ENCODE measurements around the gene DELE1.

The DELE1 gene

GRCh38 chr5:141968914-141969608 is 45.4 kb downstream of the DELE1 start, which contains the start of gene RNF14:
TSS of gene RNF14 (plus strand) at chr5:141969105. CDS start at chr5:141973589, 4,484 bp downstream.
- 1% methylated on average over 63 of the region's 63 CpGs for WGBS, 2 experiments
- peak within 1 kb of the TSS; percentile 72 for H3K27ac ChIP-seq (ENCODE audit: insufficient read depth, low read depth, low read length, poor library complexity, severe bottlenecking)
- no peaks in the 10 kb centered on the region for H3K27me3 ChIP-seq (ENCODE audit: control insufficient read depth, insufficient read depth, low read length, poor library complexity, severe bottlenecking)
- H3K9me3 ChIP-seq (ENCODE audit: control insufficient read depth, low read length), result no peaks in the 10 kb centered on the region
- H3K4me1 ChIP-seq (ENCODE audit: control insufficient read depth, insufficient read depth, low read length), result peaks cover 3% of the 10 kb centered on the region
- peak within 1 kb of the TSS; percentile 84 for H3K4me3 ChIP-seq (ENCODE audit: insufficient read depth, low read depth, low read length)
- H3K36me3 ChIP-seq (ENCODE audit: control insufficient read depth, insufficient read depth, low read length), result peaks cover 7% of the 10 kb centered on the region

GRCh38 chr5:141969783-141970771 is 46.4 kb downstream of the DELE1 start:
- no peak overlapping the region for H3K27ac ChIP-seq (ENCODE audit: insufficient read depth, low read depth, low read length, poor library complexity, severe bottlenecking)
- peaks cover 3% of the 10 kb centered on the region for H3K4me1 ChIP-seq (ENCODE audit: control insufficient read depth, insufficient read depth, low read length)
- no peaks in the 10 kb centered on the region for H3K27me3 ChIP-seq (ENCODE audit: control insufficient read depth, insufficient read depth, low read length, poor library complexity, severe bottlenecking)
- peaks cover 8% of the 10 kb centered on the region for H3K36me3 ChIP-seq (ENCODE audit: control insufficient read depth, insufficient read depth, low read length)
- H3K4me3 ChIP-seq (ENCODE audit: insufficient read depth, low read depth, low read length), result peak overlapping the region; percentile 84
- H3K9me3 ChIP-seq (ENCODE audit: control insufficient read depth, low read length), result no peaks in the 10 kb centered on the region
- no CpG with 5 or more reads among the region's 2 CpGs for WGBS, 2 experiments

GRCh38 chr5:141973871-141974595 is 50.4 kb downstream of the DELE1 start:
- Histone ChIP-seq H3K4me3 (ENCODE audit: insufficient read depth, low read depth, low read length) (no peak overlapping the region), H3K4me1 (ENCODE audit: control insufficient read depth, insufficient read depth, low read length) (peaks cover 3% of the 10 kb centered on the region), H3K27me3 (ENCODE audit: control insufficient read depth, insufficient read depth, low read length, poor library complexity, severe bottlenecking) (no peaks in the 10 kb centered on the region), H3K36me3 (ENCODE audit: control insufficient read depth, insufficient read depth, low read length) (peaks cover 14% of the 10 kb centered on the region), H3K9me3 (ENCODE audit: control insufficient read depth, low read length) (no peaks in the 10 kb centered on the region), H3K27ac (ENCODE audit: insufficient read depth, low read depth, low read length, poor library complexity, severe bottlenecking) (no peak overlapping the region)
- no CpG with 5 or more reads among the region's 1 CpG for WGBS, 2 experiments

GRCh38 chr5:141976176-141976575 is 52.5 kb downstream of the DELE1 start:
- 89 to 99% methylated on average over 6 of the region's 6 CpGs for WGBS, 2 experiments
- Histone ChIP-seq H3K4me1 (ENCODE audit: control insufficient read depth, insufficient read depth, low read length) (no peaks in the 10 kb centered on the region), H3K36me3 (ENCODE audit: control insufficient read depth, insufficient read depth, low read length) (peaks cover 23% of the 10 kb centered on the region), H3K27me3 (ENCODE audit: control insufficient read depth, insufficient read depth, low read length, poor library complexity, severe bottlenecking) (no peaks in the 10 kb centered on the region), H3K27ac (ENCODE audit: insufficient read depth, low read depth, low read length, poor library complexity, severe bottlenecking) (no peak overlapping the region), H3K4me3 (ENCODE audit: insufficient read depth, low read depth, low read length) (no peak overlapping the region), H3K9me3 (ENCODE audit: control insufficient read depth, low read length) (no peaks in the 10 kb centered on the region)

GRCh38 chr5:141978389-141978788 is 54.7 kb downstream of the DELE1 start:
- Histone ChIP-seq H3K36me3 (ENCODE audit: control insufficient read depth, insufficient read depth, low read length) (peaks cover 32% of the 10 kb centered on the region), H3K4me3 (ENCODE audit: insufficient read depth, low read depth, low read length) (no peak overlapping the region), H3K27me3 (ENCODE audit: control insufficient read depth, insufficient read depth, low read length, poor library complexity, severe bottlenecking) (no peaks in the 10 kb centered on the region), H3K27ac (ENCODE audit: insufficient read depth, low read depth, low read length, poor library complexity, severe bottlenecking) (no peak overlapping the region), H3K9me3 (ENCODE audit: control insufficient read depth, low read length) (no peaks in the 10 kb centered on the region), H3K4me1 (ENCODE audit: control insufficient read depth, insufficient read depth, low read length) (no peaks in the 10 kb centered on the region)

GRCh38 chr5:141982626-141983025 is 59.0 kb downstream of the DELE1 start:
- no peak overlapping the region for H3K4me3 ChIP-seq (ENCODE audit: insufficient read depth, low read depth, low read length)
- H3K9me3 ChIP-seq (ENCODE audit: control insufficient read depth, low read length), result no peaks in the 10 kb centered on the region
- H3K27ac ChIP-seq (ENCODE audit: insufficient read depth, low read depth, low read length, poor library complexity, severe bottlenecking), result no peak overlapping the region
- peaks cover 49% of the 10 kb centered on the region for H3K36me3 ChIP-seq (ENCODE audit: control insufficient read depth, insufficient read depth, low read length)
- H3K27me3 ChIP-seq (ENCODE audit: control insufficient read depth, insufficient read depth, low read length, poor library complexity, severe bottlenecking), result no peaks in the 10 kb centered on the region
- H3K4me1 ChIP-seq (ENCODE audit: control insufficient read depth, insufficient read depth, low read length), result no peaks in the 10 kb centered on the region
- 48 to 53% methylated on average over 2 of the region's 2 CpGs for WGBS, 2 experiments

GRCh38 chr5:141986072-141986471 is 62.4 kb downstream of the DELE1 start:
- H3K36me3 ChIP-seq (ENCODE audit: control insufficient read depth, insufficient read depth, low read length), result peaks cover 34% of the 10 kb centered on the region
- no peak overlapping the region for H3K4me3 ChIP-seq (ENCODE audit: insufficient read depth, low read depth, low read length)
- H3K27me3 ChIP-seq (ENCODE audit: control insufficient read depth, insufficient read depth, low read length, poor library complexity, severe bottlenecking), result no peaks in the 10 kb centered on the region

GRCh38 chr5:141989720-141990119 is 66.0 kb downstream of the DELE1 start:
- no peak overlapping the region for H3K27ac ChIP-seq (ENCODE audit: insufficient read depth, low read depth, low read length, poor library complexity, severe bottlenecking)

More at GRCh38 chr5:141986072-141986471, 62.4 kb downstream of the DELE1 start:
- Histone ChIP-seq H3K27ac (ENCODE audit: insufficient read depth, low read depth, low read length, poor library complexity, severe bottlenecking) (no peak overlapping the region), H3K9me3 (ENCODE audit: control insufficient read depth, low read length) (no peaks in the 10 kb centered on the region), H3K4me1 (ENCODE audit: control insufficient read depth, insufficient read depth, low read length) (no peaks in the 10 kb centered on the region)

More at GRCh38 chr5:141989720-141990119, 66.0 kb downstream of the DELE1 start:
- Histone ChIP-seq H3K4me3 (ENCODE audit: insufficient read depth, low read depth, low read length) (no peak overlapping the region), H3K36me3 (ENCODE audit: control insufficient read depth, insufficient read depth, low read length) (peaks cover 27% of the 10 kb centered on the region), H3K4me1 (ENCODE audit: control insufficient read depth, insufficient read depth, low read length) (no peaks in the 10 kb centered on the region), H3K27me3 (ENCODE audit: control insufficient read depth, insufficient read depth, low read length, poor library complexity, severe bottlenecking) (no peaks in the 10 kb centered on the region), H3K9me3 (ENCODE audit: control insufficient read depth, low read length) (no peaks in the 10 kb centered on the region)
- WGBS, 2 experiments, result 0% methylated on average over 1 of the region's 1 CpG; no CpG with 5 or more reads in 1 of the 2 experiments
